ENCODE data around the gene ENO3.
A peak's percentile ranks its signal among the peaks of the same experiment; 100 is the strongest.

The ENO3 gene

DNA sequence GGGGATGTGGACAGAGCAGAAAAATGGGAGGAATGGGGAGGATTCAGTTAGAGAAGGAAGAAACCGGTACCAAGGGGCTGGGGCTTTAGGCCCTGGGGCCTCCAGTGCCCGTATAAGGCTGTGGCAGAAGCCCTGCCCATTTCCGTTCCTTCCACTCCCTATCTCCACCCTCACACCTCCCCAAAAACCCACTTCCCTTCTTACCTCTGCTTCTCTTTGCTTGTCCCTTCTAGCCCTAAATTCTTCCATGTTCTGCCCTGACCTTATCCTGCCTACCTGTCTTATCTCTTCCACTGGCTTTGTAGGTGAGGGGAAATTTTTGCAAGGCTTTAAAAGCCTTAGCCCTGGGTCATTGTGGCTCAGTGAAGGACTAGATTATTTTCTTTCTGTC is 6.8 kb upstream of the ENO3 start:
- Histone ChIP-seq H3K9ac (ENCODE audit: low read depth, low read length, poor library complexity, severe bottlenecking) (peak overlapping the region; percentile 99), H3K9me2 (replicated peaks; ENCODE audit: low read depth, low read length) (no peaks in the 10 kb centered on the region), H3K4me1 (ENCODE audit: insufficient read depth, low read length, poor library complexity, severe bottlenecking) (peaks cover 52% of the 10 kb centered on the region), H3K79me2 (ENCODE audit: insufficient read depth, low read length) (peaks cover 84% of the 10 kb centered on the region), H2AFZ (ENCODE audit: low read length) (no peak overlapping the region), H3K4me2 (ENCODE audit: low read depth, low read length, poor library complexity, severe bottlenecking) (peak overlapping the region; percentile 96), H3K36me3 (ENCODE audit: insufficient read depth, low read length) (peaks cover 47% of the 10 kb centered on the region), H3K9me3 (ENCODE audit: insufficient read depth, low read depth, low read length) (no peaks in the 10 kb centered on the region), H3K4me3 (ENCODE audit: low read length, poor library complexity, severe bottlenecking) (peak overlapping the region; percentile 90), H3K27me3 (ENCODE audit: insufficient read depth, low read length, poor library complexity, severe bottlenecking) (peaks cover 14% of the 10 kb centered on the region), H3F3A (ENCODE audit: low read depth) (peaks cover 45% of the 10 kb centered on the region), H4K20me1 (ENCODE audit: insufficient read depth, low read length, poor library complexity, severe bottlenecking) (peaks cover 76% of the 10 kb centered on the region)
- no peak for TF ChIP-seq EZH2phosphoT487 (IDR thresholded peaks at IDR 0.05; ENCODE audit: borderline replicate concordance)
- TF ChIP-seq, protein P1, sequence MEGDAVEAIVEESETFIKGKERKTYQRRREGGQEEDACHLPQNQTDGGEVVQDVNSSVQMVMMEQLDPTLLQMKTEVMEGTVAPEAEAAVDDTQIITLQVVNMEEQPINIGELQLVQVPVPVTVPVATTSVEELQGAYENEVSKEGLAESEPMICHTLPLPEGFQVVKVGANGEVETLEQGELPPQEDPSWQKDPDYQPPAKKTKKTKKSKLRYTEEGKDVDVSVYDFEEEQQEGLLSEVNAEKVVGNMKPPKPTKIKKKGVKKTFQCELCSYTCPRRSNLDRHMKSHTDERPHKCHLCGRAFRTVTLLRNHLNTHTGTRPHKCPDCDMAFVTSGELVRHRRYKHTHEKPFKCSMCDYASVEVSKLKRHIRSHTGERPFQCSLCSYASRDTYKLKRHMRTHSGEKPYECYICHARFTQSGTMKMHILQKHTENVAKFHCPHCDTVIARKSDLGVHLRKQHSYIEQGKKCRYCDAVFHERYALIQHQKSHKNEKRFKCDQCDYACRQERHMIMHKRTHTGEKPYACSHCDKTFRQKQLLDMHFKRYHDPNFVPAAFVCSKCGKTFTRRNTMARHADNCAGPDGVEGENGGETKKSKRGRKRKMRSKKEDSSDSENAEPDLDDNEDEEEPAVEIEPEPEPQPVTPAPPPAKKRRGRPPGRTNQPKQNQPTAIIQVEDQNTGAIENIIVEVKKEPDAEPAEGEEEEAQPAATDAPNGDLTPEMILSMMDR (conservative IDR thresholded peaks at IDR 0.05; ENCODE audit: low read length): no peak

DNA sequence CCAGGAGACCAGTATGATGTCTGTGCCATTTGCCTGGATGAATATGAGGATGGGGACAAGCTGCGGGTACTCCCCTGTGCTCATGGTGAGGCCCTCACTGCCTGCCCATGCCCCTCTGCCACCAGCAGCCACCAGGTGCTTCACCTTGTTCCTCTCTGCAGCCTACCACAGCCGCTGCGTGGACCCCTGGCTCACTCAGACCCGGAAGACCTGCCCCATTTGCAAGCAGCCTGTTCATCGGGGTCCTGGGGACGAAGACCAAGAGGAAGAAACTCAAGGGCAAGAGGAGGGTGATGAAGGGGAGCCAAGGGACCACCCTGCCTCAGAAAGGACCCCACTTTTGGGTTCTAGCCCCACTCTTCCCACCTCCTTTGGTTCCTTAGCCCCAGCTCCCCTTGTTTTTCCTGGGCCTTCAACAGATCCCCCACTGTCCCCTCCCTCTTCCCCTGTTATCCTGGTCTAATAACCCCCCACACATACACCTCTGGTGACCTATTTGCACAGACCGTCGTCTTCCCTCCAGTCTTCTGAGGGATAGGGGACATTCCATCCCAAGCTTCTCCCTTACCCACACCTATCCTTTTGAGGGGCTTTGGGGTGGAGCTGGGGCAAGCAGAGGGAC is 6.3 kb upstream of the ENO3 start:
- H4K20me1 ChIP-seq (ENCODE audit: insufficient read depth, low read length, poor library complexity, severe bottlenecking): peaks cover 76% of the 10 kb centered on the region
- H3F3A ChIP-seq (ENCODE audit: low read depth): peaks cover 49% of the 10 kb centered on the region
- no peak overlapping the region for H2AFZ ChIP-seq (ENCODE audit: low read length)
- TF ChIP-seq, protein P1 (conservative IDR thresholded peaks at IDR 0.05; ENCODE audit: low read length): no peak
- TF ChIP-seq EZH2phosphoT487 (IDR thresholded peaks at IDR 0.05; ENCODE audit: borderline replicate concordance): no peak
- H3K27me3 ChIP-seq (ENCODE audit: insufficient read depth, low read length, poor library complexity, severe bottlenecking): peaks cover 14% of the 10 kb centered on the region
- H3K9me2 ChIP-seq (replicated peaks; ENCODE audit: low read depth, low read length): no peaks in the 10 kb centered on the region
- peaks cover 80% of the 10 kb centered on the region for H3K79me2 ChIP-seq (ENCODE audit: insufficient read depth, low read length)
- no peaks in the 10 kb centered on the region for H3K9me3 ChIP-seq (ENCODE audit: insufficient read depth, low read depth, low read length)
- peaks cover 47% of the 10 kb centered on the region for H3K36me3 ChIP-seq (ENCODE audit: insufficient read depth, low read length)
- peak overlapping the region; percentile 96 for H3K4me2 ChIP-seq (ENCODE audit: low read depth, low read length, poor library complexity, severe bottlenecking)
- peaks cover 52% of the 10 kb centered on the region for H3K4me1 ChIP-seq (ENCODE audit: insufficient read depth, low read length, poor library complexity, severe bottlenecking)
- peak overlapping the region; percentile 99 for H3K9ac ChIP-seq (ENCODE audit: low read depth, low read length, poor library complexity, severe bottlenecking)
- H3K4me3 ChIP-seq (ENCODE audit: low read length, poor library complexity, severe bottlenecking): peak overlapping the region; percentile 90

DNA sequence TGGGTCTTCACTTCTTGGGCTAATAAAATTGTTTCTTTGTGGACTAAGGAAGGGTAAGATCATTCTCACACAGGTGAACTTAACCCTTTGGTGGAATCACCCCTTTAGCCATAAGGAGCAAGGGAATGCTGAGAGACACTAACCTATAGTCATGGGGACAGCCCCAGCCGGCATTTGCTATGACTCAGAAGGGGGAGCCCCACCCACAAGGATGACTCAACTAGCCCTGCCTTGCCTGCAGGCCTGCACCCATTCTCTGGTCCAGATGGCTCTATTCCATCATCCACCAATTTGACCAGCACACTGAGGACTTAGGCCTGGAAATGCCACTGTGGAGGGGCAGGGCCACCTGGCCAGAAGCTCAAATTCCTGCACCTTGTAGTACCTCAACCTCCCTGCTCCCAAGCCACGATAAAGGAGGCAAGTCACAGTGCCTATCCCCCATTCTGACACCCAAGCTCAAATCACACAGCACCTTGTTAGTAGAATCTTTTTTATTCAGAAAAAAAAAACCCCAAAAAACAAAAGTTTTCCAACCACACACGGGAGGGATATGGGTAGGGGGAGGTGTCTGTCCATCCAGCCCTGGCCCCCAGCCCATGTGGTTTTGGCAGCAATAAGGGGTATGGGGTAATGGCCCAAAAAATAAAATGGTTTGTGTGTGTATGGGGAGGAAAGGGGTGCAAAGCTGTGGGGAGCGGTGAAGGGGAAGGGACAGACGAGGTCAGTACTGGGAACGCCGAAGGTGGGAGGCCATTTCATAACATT is 5.6 kb upstream of the ENO3 start:
- H3K36me3 ChIP-seq (ENCODE audit: insufficient read depth, low read length): peaks cover 47% of the 10 kb centered on the region
- H3K4me1 ChIP-seq (ENCODE audit: insufficient read depth, low read length, poor library complexity, severe bottlenecking): peaks cover 55% of the 10 kb centered on the region

More for the DNA sequence above, 5.6 kb upstream of the ENO3 start:
- peak overlapping the region; percentile 96 for H3K4me2 ChIP-seq (ENCODE audit: low read depth, low read length, poor library complexity, severe bottlenecking)
- H3K79me2 ChIP-seq (ENCODE audit: insufficient read depth, low read length): peaks cover 83% of the 10 kb centered on the region
- no peak overlapping the region for H2AFZ ChIP-seq (ENCODE audit: low read length)
- H3K9me3 ChIP-seq (ENCODE audit: insufficient read depth, low read depth, low read length): no peaks in the 10 kb centered on the region
- no peak for TF ChIP-seq EZH2phosphoT487 (IDR thresholded peaks at IDR 0.05; ENCODE audit: borderline replicate concordance)
- TF ChIP-seq, protein P1 (conservative IDR thresholded peaks at IDR 0.05; ENCODE audit: low read length): no peak
- peak overlapping the region; percentile 90 for H3K4me3 ChIP-seq (ENCODE audit: low read length, poor library complexity, severe bottlenecking)
- peaks cover 14% of the 10 kb centered on the region for H3K27me3 ChIP-seq (ENCODE audit: insufficient read depth, low read length, poor library complexity, severe bottlenecking)
- H3K9ac ChIP-seq (ENCODE audit: low read depth, low read length, poor library complexity, severe bottlenecking): peak overlapping the region; percentile 99
- no peaks in the 10 kb centered on the region for H3K9me2 ChIP-seq (replicated peaks; ENCODE audit: low read depth, low read length)
- peaks cover 76% of the 10 kb centered on the region for H4K20me1 ChIP-seq (ENCODE audit: insufficient read depth, low read length, poor library complexity, severe bottlenecking)
- H3F3A ChIP-seq (ENCODE audit: low read depth): peaks cover 49% of the 10 kb centered on the region
